ENCODE measurements around the gene USF1.
"Not testable (repeated sequence)": the region's sequence is repeated elsewhere in the genome, so short reads cannot be mapped to it uniquely, and the experiment has no call there.

DNA sequence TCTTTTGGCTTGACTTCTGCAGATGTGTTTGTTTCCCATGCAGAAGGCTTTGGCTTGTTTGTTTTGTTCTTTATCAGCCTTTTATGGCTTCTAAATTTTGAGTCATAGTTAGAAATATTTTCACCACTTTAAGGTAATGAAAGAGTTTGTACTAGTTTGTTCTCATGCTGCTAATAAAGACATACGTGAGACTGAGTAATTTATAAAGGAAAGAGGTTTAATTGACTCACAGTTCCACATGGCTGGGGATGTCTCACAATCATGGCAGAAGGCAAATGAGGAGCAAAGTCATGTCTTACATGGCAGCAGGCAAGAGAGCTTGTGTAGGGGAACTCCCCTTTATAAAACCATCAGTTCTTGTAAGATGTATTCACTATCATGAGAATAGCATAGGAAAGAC lies 18.8 kb downstream of the USF1 start:
- not testable (repeated sequence) for TF ChIP-seq POLR2A (IDR thresholded peaks at IDR 0.05; ENCODE audit: low read length); GATA1 (IDR thresholded peaks at IDR 0.05; ENCODE audit: low read depth, low read length)
